GM19324 (cell line): ENCODE measurements around the gene ASMTL.
"Not testable (repeated sequence)": the region's sequence is repeated elsewhere in the genome, so short reads cannot be mapped to it uniquely, and the experiment has no call there.

Source experiments
- ATAC-seq: cut with Tn5 transposase; IDR thresholded peaks from one replicate; pipeline ENCODE4 v1.9.1; 2021; ENCODE audit warnings: mild to moderate bottlenecking, moderate library complexity; ENCODE audit not compliant: unreplicated experiment, low FRiP score

ASMTL gene

GRCh38 chrX:1462110-1462509 lies 9.4 kb upstream of the ASMTL start:
- no peak for ATAC-seq

GRCh38 chrX:1455948-1456280 lies 3.2 kb upstream of the ASMTL start:
- ATAC-seq: no peak

DNA sequence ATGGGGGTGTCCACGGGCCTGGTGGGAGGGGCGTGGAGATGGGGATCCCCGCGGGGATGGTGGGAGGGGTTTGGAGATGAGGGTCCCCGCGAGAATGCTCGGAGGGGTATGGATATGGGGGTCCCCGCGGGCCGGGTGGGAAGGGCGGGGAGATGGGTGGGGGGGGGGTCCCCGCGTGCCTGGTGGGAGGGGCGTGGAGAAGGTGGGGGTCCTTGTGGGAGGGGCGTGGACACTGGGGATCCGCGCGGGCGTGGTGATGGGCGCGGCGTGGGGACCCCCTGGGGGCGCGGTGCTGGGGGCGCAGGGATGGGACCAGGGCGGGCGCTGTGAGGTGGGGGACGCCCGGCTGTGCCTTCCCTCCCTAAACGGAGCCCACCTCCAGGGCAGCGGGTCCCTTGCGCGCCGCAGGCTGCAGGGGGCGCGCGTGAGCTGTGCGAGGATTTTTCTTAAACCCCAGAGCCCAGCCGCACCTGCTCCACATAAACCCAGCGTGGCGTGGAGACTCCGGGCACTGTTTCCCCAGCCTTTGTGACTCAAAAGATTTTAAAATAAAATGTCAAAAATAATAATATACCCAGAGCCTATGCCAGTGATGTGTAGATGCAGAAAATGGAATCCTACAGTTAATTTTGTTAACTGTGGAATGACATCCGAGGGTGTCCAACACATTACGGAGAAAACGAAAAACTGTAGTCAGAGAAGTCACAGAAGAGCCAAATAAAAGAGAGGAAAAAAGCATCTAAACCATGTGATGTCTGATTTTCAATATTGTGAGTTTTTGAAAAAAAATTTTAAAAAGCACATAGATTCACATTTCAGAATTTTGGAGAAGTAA lies 1.5 kb upstream of the ASMTL start:
- ATAC-seq: peak; percentile 28

DNA sequence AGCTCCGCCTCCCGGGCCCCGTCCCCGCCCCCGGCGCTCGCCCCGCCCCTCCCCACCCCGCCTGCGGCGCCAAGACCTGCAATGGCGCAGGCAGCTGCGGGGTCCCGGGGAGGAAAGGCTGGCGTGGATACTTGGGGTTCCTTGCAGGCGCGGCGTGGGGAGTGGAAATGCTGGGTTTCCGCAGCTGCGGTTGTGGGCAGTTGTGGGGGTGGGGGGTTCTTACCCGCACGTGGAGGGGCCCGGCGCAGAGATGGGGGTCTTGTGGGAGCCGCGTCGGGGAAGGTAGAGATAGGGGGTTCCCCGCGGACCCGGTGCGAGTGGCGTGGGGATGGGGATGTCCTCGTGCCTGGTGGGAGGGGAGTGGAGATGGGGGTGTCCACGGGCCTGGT lies 680 bp upstream of the ASMTL start:
- ATAC-seq: peak; percentile 24

- ATAC-seq: no peak
Observed at GRCh38 chrX:1451661-1452515, 821 bp downstream of the ASMTL start.

- ATAC-seq: no peak
Observed at GRCh38 chrX:1451251-1451660, 1.5 kb downstream of the ASMTL start.

GRCh38 chrX:1450361-1451161 lies 2.1 kb downstream of the ASMTL start:
- no peak for ATAC-seq

DNA sequence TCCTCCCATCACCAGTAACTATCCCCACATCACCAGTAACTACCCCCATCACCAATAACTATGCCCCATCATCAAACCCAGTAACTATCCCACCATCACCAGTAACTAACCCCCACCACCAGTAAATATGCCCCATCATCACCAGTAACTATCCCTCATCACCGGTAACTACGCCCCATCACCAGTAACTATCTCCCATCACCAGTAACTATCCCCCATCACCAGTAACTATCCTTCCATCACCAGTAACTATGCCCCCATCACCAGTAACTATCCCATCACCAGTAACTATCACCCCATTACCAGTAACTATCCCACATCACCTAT lies 2.9 kb downstream of the ASMTL start:
- no peak for ATAC-seq

GRCh38 chrX:1449036-1449822 lies 3.5 kb downstream of the ASMTL start:
- ATAC-seq: no peak

DNA sequence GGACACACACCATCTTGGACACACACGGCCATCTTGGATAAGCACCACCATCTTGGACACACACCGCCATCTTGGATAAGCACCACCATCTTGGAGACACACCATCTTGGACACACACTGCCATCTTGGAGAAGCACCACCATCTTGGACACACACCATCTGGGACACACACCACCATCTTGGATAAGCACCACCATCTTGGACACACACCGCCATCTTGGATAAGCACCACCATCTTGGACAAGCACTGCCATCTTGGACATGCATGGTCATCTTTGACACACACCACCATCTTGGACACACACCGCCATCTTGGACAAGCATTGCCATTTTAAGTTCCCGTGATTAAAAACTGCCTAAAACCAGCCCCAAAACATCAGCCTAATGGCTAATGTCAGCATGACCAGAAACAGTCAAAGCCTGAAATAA lies 4.1 kb downstream of the ASMTL start:
- ATAC-seq: not testable (repeated sequence)

- ATAC-seq: not testable (repeated sequence)
Observed at GRCh38 chrX:1447969-1448572, 4.6 kb downstream of the ASMTL start.

- not testable (repeated sequence) for ATAC-seq
Observed at GRCh38 chrX:1446984-1447968, 5.4 kb downstream of the ASMTL start.

DNA sequence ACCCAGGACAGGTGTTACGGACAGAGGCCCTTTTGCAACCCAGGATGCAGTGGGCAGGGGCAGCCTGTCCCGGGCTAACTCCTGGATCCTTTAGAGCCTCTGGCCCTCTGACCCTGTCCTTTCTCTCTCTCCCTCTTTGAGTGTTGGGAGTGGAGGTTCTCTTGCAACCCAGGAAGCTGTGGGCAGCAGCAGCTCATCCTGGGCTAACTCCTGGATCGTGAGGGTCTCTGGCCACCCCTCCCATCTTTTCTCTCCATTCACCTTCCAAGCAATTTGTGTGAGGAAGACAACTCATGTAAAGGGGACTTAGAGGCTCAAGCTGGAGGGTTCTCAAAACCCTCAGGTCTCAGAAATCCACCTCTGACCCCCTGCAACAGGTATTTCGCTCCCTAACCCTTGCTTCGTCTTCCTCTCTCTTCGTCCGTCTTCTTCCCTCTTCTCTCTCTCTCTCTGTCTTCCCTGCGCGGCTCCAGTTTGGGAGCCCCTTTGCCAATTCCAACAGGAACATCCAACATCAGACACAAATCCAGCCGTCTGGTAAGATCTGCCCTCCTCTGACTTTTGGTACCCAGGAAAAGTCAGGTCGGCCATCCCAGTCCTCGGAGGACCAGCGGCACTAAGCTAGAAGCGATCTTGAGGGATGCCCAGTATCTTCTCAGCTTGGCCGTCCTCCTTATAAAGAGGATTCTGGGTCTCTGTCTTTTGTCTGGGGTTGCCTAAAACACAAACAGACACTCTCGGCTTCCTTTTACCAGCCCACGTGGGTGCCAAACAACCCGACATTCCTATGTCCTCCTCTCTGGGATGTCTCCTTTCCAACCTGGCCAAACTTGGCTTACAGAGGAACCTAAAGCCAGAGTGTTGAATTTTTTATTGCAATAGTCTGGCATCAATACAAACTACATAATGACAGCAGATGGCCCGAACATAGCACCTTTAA lies 7.9 kb downstream of the ASMTL start:
- no peak for ATAC-seq

DNA sequence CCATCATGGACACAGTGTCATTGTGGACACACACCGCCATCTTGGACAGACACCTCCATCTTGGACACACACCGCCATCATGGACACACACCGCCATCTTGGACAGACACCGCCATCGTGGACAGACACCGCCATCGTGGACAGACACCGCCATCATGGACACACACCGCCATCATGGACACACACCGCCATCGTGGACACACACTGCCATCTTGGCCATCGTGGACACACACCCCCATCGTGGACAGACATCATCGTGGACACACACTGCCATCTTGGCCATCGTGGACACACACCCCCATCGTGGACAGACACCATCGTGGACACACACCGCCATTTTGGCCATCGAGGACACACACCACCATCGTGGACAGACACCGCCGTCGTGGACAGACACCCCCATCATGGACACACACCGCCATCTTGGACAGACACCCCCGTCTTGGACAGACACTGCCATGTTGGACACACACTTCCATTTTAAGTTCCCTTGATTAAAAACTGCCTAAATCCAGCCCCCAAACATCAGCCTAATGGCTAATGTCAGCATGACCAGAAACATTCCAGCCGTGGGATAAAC lies 9.1 kb downstream of the ASMTL start:
- no peak for ATAC-seq

DNA sequence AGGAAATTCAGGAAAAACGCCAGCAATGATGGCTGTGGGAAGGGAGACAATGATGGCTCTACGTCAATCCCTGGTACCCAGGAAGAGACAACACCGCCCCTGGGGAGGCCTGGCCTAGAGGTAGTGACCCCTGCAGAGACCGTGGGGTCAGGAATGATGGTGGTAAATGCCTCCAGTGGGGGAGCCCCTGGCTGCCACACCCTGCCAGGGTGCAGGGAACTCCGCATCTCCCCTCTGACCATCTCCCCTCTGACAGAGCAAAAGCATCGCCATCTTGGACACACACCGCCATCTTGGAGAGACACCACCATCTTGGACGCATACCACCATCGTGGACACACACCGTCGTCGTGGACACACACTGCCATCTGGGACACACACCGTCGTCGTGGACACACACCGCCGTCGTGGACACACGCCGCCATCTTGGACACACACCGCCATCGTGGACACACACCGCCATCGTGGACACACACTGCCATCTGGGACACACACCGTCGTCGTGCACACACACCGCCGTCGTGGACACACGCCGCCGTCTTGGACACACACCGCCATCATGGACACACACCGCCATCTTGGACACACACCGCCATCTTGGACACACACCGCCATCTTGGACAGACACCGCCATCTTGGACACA lies 9.9 kb downstream of the ASMTL start:
- no peak for ATAC-seq

DNA sequence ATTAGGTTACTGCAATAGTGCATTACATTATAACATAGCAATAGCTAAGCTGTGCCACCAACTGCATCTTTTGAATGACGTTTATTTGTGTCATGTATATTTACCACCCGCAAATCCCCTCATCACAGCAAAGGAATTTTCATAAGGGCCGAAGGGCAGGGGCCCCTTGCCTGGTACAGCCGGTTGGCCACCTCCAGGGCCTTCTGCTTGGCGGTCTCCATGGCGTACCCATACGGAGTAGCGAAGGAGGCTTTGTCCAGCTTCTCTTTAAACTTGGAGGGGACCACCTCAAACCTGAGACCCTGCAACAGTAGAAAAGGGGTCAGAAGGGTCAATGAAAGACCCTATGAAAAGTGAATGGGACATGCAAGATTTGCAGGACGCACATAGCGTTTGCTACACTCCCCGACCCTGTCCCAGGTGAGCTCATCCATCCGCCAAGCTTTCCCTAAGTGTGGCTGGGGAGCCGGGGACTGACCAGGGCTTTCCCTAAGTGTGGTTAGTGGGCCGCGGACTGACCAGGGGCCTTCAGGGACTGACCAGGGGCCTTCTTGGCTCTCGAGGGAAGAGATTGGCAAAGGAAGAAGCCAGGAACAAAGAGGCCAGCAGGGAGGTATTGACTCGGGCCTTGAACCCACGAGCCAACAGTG lies 10.6 kb downstream of the ASMTL start:
- ATAC-seq: no peak
